Transverse colon (tissue), 4 donors: Measurements from ENCODE around the gene TDRD1. TPM values are rescaled to one million over a fixed set of nuclear protein-coding genes. Genes with fewer than 3 reads are reported as not detected.

ENCODE experiments used
- DNase-seq: peaks from one replicate; pipeline ENCODE4 v3.0.0-alpha.2; 2019
- H3K27ac ChIP-seq, 4 donors: fragments of 200-600 bp; sonication (generic); 2 replicates each; pipeline ENCODE4 v1.5.1; 2016 to 2018; ENCODE audit warnings: inconsistent platforms in 4 of 4
- H3K27me3 ChIP-seq: fragments of 200-600 bp; sonication (generic); 2 replicates; pipeline ENCODE4 v1.5.1; 2017; ENCODE audit warnings: inconsistent platforms
- H3K36me3 ChIP-seq, 4 donors: fragments of 200-600 bp; sonication (generic); 2 replicates each; pipeline ENCODE4 v1.5.1; 2017 to 2019; ENCODE audit warnings: inconsistent platforms in 4 of 4
- H3K4me1 ChIP-seq, 4 donors: fragments of 200-600 bp; sonication (generic); 2 replicates each; pipeline ENCODE4 v1.5.1; 2017 to 2020; ENCODE audit warnings: inconsistent platforms in 4 of 4
- H3K4me3 ChIP-seq, 4 donors: fragments of 200-600 bp; sonication (generic); 1 replicate in 1 of 4; 2 replicates in 3 of 4; pipeline versions ENCODE4 v1.5.1 to v1.6.1; 2017 to 2019; ENCODE audit warnings: inconsistent platforms in 4 of 4
- H3K9me3 ChIP-seq, 2 donors: fragments of 200-600 bp; sonication (generic); 2 replicates each; pipeline ENCODE4 v1.5.1; 2017 to 2019; ENCODE audit warnings: inconsistent platforms in 2 of 2
- EP300 ChIP-seq: sonication (generic); formaldehyde crosslinking; IDR thresholded peaks from one replicate; pipeline ENCODE4 v1.6.1; 2017; ENCODE audit warnings: antibody characterized with exemption, low read depth
- POLR2A ChIP-seq: fragments of 450-650 bp; IDR thresholded peaks from one replicate; pipeline ENCODE4 v1.6.1; 2016; ENCODE audit warnings: antibody characterized with exemption, mild to moderate bottlenecking, moderate library complexity
- POLR2AphosphoS5 ChIP-seq, 3 donors: sonication (generic); formaldehyde crosslinking; IDR thresholded peaks; one replicate each; pipeline ENCODE4 v1.6.1; 2016; ENCODE audit warnings: antibody characterized with exemption in 3 of 3
- WGBS, 2 donors: methylation state at CpG; one replicate each; pipeline ENCODE4 v1.1.5; 2018; ENCODE audit warnings: low coverage in 1 of 2; 5-methylcytosine and 5-hydroxymethylcytosine counted together
- in situ Hi-C, 4 donors: fragments of 200-750 bp; cut with MboI; loops; one replicate each; pipeline versions ENCODE4 v1.15.0 to v1.15.1; 2017; ENCODE audit warnings: low sequenced_read_pairs in 3 of 4, low pct_ligation_motif_present in 1 of 4, low pct_unique_long_range_greater_than_20kb in 1 of 4
- intact Hi-C: fragments of 100-400 bp; cut with DNase I; formaldehyde crosslinking; loops from one replicate; pipeline ENCODE4 v1.15.1; 2023; ENCODE audit warnings: low total_unique reads
- total RNA-seq, 4 donors: library from RNA; depleted of rRNA; stranded (reverse); fragments of >200 nt; gene quantifications; one replicate each; pipeline ENCODE4 v1.1.0, GENCODE V29; 2016
- TF ChIP-seq, protein P1 (sequence below), 5 experiments: fragments of 200-600 bp in 3 of 5; fragments of 450-650 bp in 2 of 5; sonication (generic) in 3 of 5; IDR thresholded peaks; 1 replicate in 2 of 5; 2 replicates in 3 of 5; pipeline ENCODE4 v1.5.1; 2016 to 2017; ENCODE audit warnings: antibody characterized with exemption in 5 of 5, inconsistent platforms in 3 of 5, mild to moderate bottlenecking in 2 of 5, moderate library complexity in 1 of 5

The TDRD1 gene
- total RNA-seq, 4 donors from 2014 or later = 0.14 TPM; not detected in 3

DNA sequence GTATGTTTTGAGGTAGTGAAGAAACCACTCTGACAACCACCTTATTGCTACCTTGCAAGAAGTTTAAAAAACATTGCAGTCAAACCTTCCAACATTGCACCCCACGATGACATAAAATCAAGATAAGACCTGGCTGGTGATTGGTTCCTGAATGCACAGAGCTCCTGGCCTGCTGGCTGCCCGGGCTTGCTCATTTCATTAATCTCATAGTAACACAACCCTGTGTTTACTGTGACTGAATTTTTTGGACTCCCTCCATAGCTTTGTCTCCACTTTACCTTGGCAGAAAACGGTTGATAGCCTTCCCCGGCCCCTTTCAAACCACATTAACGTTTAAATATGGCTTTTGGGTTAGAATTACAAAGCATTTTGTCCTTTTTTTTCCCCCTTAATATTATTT is 87.4 kb downstream of the TDRD1 start:
- peak overlapping the region in 1 of 4 donors; percentile 13 for H3K27ac ChIP-seq
- DNase-seq = peak; percentile 21
- no peaks in the 10 kb centered on the region for H3K9me3 ChIP-seq
- TF ChIP-seq POLR2A (no peak), EP300 (no peak)
- TF ChIP-seq, protein P1, sequence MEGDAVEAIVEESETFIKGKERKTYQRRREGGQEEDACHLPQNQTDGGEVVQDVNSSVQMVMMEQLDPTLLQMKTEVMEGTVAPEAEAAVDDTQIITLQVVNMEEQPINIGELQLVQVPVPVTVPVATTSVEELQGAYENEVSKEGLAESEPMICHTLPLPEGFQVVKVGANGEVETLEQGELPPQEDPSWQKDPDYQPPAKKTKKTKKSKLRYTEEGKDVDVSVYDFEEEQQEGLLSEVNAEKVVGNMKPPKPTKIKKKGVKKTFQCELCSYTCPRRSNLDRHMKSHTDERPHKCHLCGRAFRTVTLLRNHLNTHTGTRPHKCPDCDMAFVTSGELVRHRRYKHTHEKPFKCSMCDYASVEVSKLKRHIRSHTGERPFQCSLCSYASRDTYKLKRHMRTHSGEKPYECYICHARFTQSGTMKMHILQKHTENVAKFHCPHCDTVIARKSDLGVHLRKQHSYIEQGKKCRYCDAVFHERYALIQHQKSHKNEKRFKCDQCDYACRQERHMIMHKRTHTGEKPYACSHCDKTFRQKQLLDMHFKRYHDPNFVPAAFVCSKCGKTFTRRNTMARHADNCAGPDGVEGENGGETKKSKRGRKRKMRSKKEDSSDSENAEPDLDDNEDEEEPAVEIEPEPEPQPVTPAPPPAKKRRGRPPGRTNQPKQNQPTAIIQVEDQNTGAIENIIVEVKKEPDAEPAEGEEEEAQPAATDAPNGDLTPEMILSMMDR (IDR thresholded peaks at IDR 0.05) = no peak
- no peaks in the 10 kb centered on the region for H3K27me3 ChIP-seq
- no peaks in the 10 kb centered on the region for H3K36me3 ChIP-seq
- intact Hi-C loops (no loop called here), in situ Hi-C loops (no loop called here)
- WGBS, 2 donors = 5 to 30% methylated on average over 4 to 5 of the region's 5 CpGs
- H3K4me1 ChIP-seq = peaks cover 0 to 19% (median 8%) of the 10 kb centered on the region in 4 donors
- no peak overlapping the region for H3K4me3 ChIP-seq

DNA sequence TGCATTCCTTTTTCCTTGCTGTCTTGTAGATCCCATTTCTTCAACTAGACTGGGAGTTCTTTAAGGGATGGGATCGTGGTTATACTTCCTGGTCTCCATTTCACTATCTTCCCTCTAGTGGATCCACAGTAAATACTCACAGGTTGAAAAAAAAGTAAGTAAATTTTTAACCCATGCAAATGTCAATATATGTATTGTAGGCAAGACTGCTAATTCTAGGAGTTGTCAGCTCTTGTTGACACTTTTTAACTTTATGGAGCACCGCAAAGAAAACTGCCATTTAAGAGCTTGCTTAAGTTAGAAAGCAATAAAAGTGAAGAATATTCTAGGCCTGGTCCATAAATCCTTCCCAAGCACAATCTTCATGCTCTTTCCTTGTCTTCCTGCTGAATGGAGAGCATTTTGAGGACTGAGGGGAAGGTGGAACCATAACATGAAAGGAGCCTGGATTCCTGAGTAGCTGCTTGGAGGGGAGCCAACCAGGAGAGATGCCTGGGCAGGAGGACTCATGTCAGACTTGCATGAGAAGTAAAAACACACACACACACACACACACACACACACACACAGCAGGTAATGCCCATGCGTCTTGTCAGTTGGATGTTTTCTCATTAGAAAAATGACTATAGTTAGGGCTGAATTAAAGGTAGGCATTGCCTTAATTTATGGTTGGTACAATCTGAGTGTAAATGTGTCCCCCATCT is 92.1 kb downstream of the TDRD1 start:
- peaks cover 12% of the 10 kb centered on the region for H3K27me3 ChIP-seq
- H3K9me3 ChIP-seq = no peaks in the 10 kb centered on the region
- peak in 1 of 3 donors; percentile 7 for TF ChIP-seq POLR2AphosphoS5 (IDR thresholded peaks at IDR 0.05)
- TF ChIP-seq, protein P1 (IDR thresholded peaks at IDR 0.05) = peak in 3 of 5 experiments; percentile 8 to 51 (median 47)
- no peak for TF ChIP-seq EP300
- WGBS, 2 donors = 47 to 56% methylated on average over 1 to 3 of the region's 3 CpGs
- peak overlapping the region; percentile 38 to 61 (median 42) for H3K27ac ChIP-seq
- no peaks in the 10 kb centered on the region for H3K36me3 ChIP-seq
- in situ Hi-C loops (no loop called here), intact Hi-C loops (no loop called here)
- no peak overlapping the region for H3K4me3 ChIP-seq
- peak; percentile 27 for DNase-seq
- peaks cover 0 to 25% (median 10%) of the 10 kb centered on the region in 4 donors for H3K4me1 ChIP-seq

DNA sequence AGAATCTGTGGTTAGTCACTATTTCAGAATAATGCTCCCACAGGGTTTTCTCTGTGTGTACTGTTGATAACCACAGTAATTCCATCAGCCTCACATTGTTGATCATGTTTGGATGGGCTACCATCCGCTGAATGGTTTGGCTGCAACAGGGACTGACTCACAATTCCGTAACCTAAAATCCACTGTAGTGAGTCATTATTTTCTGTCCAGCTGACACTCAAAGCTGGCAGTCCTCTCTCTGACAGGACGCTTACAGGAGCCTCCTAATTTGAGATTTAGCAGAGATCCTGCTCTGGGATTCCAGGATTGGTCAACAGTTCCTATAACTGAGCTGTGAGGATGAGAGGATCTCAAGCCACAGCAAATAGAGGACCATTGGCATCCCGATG is 92.6 kb downstream of the TDRD1 start:
- Histone ChIP-seq H3K36me3 (no peaks in the 10 kb centered on the region), H3K27me3 (peaks cover 12% of the 10 kb centered on the region), H3K4me1 (peaks cover 0 to 20% (median 10%) of the 10 kb centered on the region in 4 donors), H3K4me3 (no peak overlapping the region), H3K9me3 (no peaks in the 10 kb centered on the region), H3K27ac (peak overlapping the region in 2 of 4 donors; percentile 6 to 43)
- peak; percentile 53 to 79 (median 78) for TF ChIP-seq POLR2AphosphoS5 (IDR thresholded peaks at IDR 0.05)
- TF ChIP-seq, protein P1 (IDR thresholded peaks at IDR 0.05) = no peak
- intact Hi-C loops (no loop called here), in situ Hi-C loops (no loop called here)
- no peak for DNase-seq
- WGBS, 2 donors = 69% methylated on average over 4 of the region's 4 CpGs; no CpG with 5 or more reads in 1 of the 2 donors

DNA sequence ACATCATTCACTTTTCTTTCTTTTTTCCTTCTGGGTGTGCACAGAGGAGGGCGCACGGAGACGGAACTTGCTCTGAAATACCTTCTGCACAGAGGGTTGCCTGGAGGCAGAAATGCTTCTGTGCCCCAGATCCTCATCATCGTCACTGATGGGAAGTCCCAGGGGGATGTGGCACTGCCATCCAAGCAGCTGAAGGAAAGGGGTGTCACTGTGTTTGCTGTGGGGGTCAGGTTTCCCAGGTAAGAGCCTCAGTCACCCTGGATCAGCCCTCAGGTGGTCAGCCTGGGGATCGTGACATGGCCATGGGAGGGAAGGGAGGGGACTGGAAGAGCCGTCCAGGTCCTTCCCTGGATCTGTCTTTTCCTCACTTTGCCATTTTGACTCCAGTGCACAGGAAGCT is 93.5 kb downstream of the TDRD1 start:
- in situ Hi-C loops = no loop called here
- intact Hi-C loops = no loop called here
- no peaks in the 10 kb centered on the region for H3K9me3 ChIP-seq
- DNase-seq = no peak
- no peak overlapping the region for H3K27ac ChIP-seq
- H3K27me3 ChIP-seq = peaks cover 12% of the 10 kb centered on the region
- WGBS, 2 donors = 89% methylated on average over 6 of the region's 6 CpGs; no CpG with 5 or more reads in 1 of the 2 donors
- no peaks in the 10 kb centered on the region for H3K36me3 ChIP-seq
- no peak for TF ChIP-seq POLR2AphosphoS5 (IDR thresholded peaks at IDR 0.05)
- TF ChIP-seq, protein P1 (IDR thresholded peaks at IDR 0.05) = no peak
- H3K4me1 ChIP-seq = peaks cover 0 to 18% (median 10%) of the 10 kb centered on the region in 4 donors
- no peak overlapping the region for H3K4me3 ChIP-seq
